Neuron (in vitro differentiated cells): ENCODE results near the gene DOCK7.

ENCODE experiments used
- H2AFZ ChIP-seq: one replicate; pipeline ENCODE4 v1.6.1; 2013; ENCODE audit warnings: low read depth, mild to moderate bottlenecking, inconsistent platforms, low read length, moderate library complexity
- H3K27me3 ChIP-seq: one replicate; pipeline ENCODE4 v1.6.1; 2013; ENCODE audit warnings: low read length; ENCODE audit not compliant: insufficient read depth
- H3K36me3 ChIP-seq: one replicate; pipeline ENCODE4 v1.6.1; 2013; ENCODE audit warnings: low read length; ENCODE audit not compliant: insufficient read depth
- H3K4me1 ChIP-seq: one replicate; pipeline ENCODE4 v1.6.1; 2013; ENCODE audit warnings: low read length; ENCODE audit not compliant: insufficient read depth
- H3K4me3 ChIP-seq: 2 replicates; pipeline ENCODE4 v1.5.1; 2013; ENCODE audit warnings: mild to moderate bottlenecking, low read length, moderate library complexity
- H3K9me3 ChIP-seq: one replicate; pipeline ENCODE4 v1.6.1; 2013; ENCODE audit warnings: low read length

The DOCK7 gene

DNA sequence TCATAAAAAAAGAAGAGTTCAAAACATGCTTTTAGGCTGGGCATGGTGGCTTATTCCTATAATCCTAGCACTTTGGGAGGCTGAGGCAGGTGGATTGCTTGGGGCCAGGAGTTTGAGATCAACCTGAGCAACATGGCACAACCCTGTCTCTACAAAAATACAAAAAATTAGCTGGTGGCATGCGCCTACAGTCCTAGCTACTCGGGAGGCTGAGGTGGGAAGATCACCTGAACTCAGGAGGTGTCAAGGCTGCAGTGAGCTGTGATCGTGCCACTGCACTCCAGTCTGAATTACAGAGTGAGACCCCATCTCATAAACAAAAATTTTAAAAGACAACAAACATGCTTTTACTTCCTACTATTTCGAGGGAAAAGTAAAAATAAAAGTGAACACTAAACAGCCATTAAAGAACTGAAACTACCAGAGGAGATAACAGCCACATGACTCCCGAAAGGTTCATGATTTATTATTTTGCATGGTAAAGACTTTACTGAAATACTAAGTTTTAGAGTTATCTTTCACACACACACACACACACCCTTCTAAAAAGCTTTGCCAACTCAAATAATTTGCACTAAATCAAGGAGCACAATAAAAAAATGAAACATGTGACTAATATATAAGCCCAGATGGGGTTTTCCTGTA, 203.2 kb downstream of the DOCK7 start:
- H3K36me3 ChIP-seq, result peaks cover 22% of the 10 kb centered on the region
- H3K27me3 ChIP-seq, result no peaks in the 10 kb centered on the region
- no peaks in the 10 kb centered on the region for H3K4me1 ChIP-seq
- H2AFZ ChIP-seq, result no peak overlapping the region
- H3K4me3 ChIP-seq, result no peak overlapping the region
- no peaks in the 10 kb centered on the region for H3K9me3 ChIP-seq

DNA sequence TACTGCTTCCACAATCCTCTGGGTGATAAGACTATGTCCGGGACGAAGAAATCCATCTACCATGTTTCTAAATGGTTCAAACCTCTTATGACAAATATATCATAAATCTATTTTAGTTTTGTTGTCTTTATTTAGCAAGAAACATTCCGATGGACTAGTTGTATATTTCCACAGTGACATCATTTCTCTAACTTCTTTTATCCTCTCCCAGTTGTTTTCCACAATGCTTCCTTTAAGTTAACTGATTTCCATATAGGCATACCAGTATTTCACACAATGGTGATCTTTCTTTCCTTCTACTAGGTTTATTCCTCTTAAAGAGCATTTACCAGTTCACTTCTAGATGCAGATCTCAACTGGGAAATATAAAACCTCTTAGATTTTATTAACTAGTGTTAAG, 206.5 kb downstream of the DOCK7 start:
- H3K27me3 ChIP-seq, result no peaks in the 10 kb centered on the region
- H3K4me3 ChIP-seq, result no peak overlapping the region
- H3K9me3 ChIP-seq, result no peaks in the 10 kb centered on the region
- no peaks in the 10 kb centered on the region for H3K4me1 ChIP-seq
- no peak overlapping the region for H2AFZ ChIP-seq
- peaks cover 20% of the 10 kb centered on the region for H3K36me3 ChIP-seq

- no peaks in the 10 kb centered on the region for H3K4me1 ChIP-seq
- H3K9me3 ChIP-seq, result no peaks in the 10 kb centered on the region
- peaks cover 56% of the 10 kb centered on the region for H3K36me3 ChIP-seq
- no peak overlapping the region for H3K4me3 ChIP-seq
- no peaks in the 10 kb centered on the region for H3K27me3 ChIP-seq
- no peak overlapping the region for H2AFZ ChIP-seq
Measured at GRCh38 chr1:62476525-62477219, 211.5 kb downstream of the DOCK7 start.

DNA sequence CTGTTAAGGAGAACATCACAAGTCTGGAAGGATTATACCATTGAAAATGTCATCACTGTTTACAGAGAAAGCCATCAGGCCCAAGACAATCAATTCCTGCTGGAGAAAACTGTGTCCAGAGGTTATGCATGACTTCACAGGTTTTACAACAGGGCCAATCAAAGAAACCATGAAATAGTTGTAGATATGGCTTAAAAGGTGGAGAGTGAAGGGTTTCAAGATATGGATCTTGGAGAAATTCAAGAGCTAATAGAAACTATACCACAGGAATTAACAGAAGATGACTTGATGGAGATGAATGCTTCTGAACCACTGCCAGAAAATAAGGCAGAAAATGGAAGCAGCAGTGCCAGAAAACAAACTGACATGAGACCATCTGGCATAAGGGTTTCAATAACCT, 221.1 kb downstream of the DOCK7 start:
- peaks cover 45% of the 10 kb centered on the region for H3K36me3 ChIP-seq
- no peak overlapping the region for H3K4me3 ChIP-seq
- H3K9me3 ChIP-seq, result peaks cover 3% of the 10 kb centered on the region
- no peak overlapping the region for H2AFZ ChIP-seq
- H3K27me3 ChIP-seq, result no peaks in the 10 kb centered on the region
- no peaks in the 10 kb centered on the region for H3K4me1 ChIP-seq

DNA sequence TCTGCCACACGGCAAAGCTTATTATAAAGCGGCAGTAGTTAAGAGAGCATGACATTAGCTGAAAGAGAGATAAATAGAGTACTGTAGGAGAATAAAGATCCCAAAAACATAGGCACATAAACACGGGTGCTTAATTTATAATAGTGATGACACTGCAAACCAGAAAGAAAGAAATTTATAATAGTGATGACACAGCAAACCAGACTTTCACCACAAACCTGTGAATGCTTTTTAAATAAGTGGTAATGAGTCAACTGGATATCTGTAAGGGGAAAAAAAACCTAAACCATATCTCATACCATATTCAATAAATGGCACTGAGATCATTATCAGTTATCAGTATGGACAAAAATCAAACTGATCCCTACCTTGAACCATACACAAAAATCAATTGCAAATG, 225.8 kb downstream of the DOCK7 start:
- Histone ChIP-seq H2AFZ (no peak overlapping the region), H3K27me3 (no peaks in the 10 kb centered on the region), H3K4me1 (no peaks in the 10 kb centered on the region)

DNA sequence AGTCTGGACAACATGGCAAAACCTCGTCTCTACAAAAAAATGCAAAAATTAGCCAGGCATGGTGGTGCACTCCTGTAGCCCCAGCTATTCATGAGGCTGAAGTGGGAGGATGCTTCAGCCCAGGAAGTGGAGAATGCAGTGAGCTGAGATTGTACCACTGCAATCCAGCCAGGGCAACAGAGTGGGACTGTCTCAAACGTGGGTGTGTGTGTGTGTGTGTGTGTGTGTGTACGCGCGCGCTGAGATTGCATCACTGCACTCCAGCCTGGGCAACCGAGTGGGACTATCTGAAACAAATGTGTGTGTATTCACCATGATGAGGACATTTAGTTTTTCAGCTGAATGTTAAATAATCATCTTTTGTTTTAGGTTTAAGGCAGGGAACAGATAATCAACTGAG, 230.2 kb downstream of the DOCK7 start:
- no peak overlapping the region for H2AFZ ChIP-seq
- peaks cover 51% of the 10 kb centered on the region for H3K36me3 ChIP-seq
- no peaks in the 10 kb centered on the region for H3K27me3 ChIP-seq
- H3K4me3 ChIP-seq, result no peak overlapping the region
- no peaks in the 10 kb centered on the region for H3K4me1 ChIP-seq
- H3K9me3 ChIP-seq, result no peaks in the 10 kb centered on the region

More for the DNA sequence above, 225.8 kb downstream of the DOCK7 start:
- peaks cover 43% of the 10 kb centered on the region for H3K36me3 ChIP-seq
- no peaks in the 10 kb centered on the region for H3K9me3 ChIP-seq
- no peak overlapping the region for H3K4me3 ChIP-seq

GRCh38 chr1:62452951-62453350, 235.2 kb downstream of the DOCK7 start:
- Histone ChIP-seq H3K4me3 (no peak overlapping the region), H3K27me3 (no peaks in the 10 kb centered on the region), H3K36me3 (peaks cover 85% of the 10 kb centered on the region), H3K9me3 (no peaks in the 10 kb centered on the region), H2AFZ (no peak overlapping the region), H3K4me1 (no peaks in the 10 kb centered on the region)

GRCh38 chr1:62450301-62450700, 237.9 kb downstream of the DOCK7 start:
- peaks cover 82% of the 10 kb centered on the region for H3K36me3 ChIP-seq
- H3K9me3 ChIP-seq, result no peaks in the 10 kb centered on the region
- no peak overlapping the region for H2AFZ ChIP-seq
- H3K27me3 ChIP-seq, result no peaks in the 10 kb centered on the region
- H3K4me1 ChIP-seq, result no peaks in the 10 kb centered on the region
- H3K4me3 ChIP-seq, result no peak overlapping the region

- no peaks in the 10 kb centered on the region for H3K9me3 ChIP-seq
- H3K36me3 ChIP-seq, result peaks cover 89% of the 10 kb centered on the region
- no peaks in the 10 kb centered on the region for H3K27me3 ChIP-seq
- no peaks in the 10 kb centered on the region for H3K4me1 ChIP-seq
- no peak overlapping the region for H3K4me3 ChIP-seq
- no peak overlapping the region for H2AFZ ChIP-seq
Measured at GRCh38 chr1:62448221-62448933, 239.8 kb downstream of the DOCK7 start.

GRCh38 chr1:62444701-62445100, 243.5 kb downstream of the DOCK7 start:
- H3K4me1 ChIP-seq, result peaks cover 2% of the 10 kb centered on the region
- no peaks in the 10 kb centered on the region for H3K27me3 ChIP-seq
- H3K36me3 ChIP-seq, result peaks cover 78% of the 10 kb centered on the region
- no peaks in the 10 kb centered on the region for H3K9me3 ChIP-seq
- no peak overlapping the region for H2AFZ ChIP-seq
- H3K4me3 ChIP-seq, result no peak overlapping the region

- peaks cover 15% of the 10 kb centered on the region for H3K4me1 ChIP-seq
- H3K36me3 ChIP-seq, result peaks cover 35% of the 10 kb centered on the region
- no peaks in the 10 kb centered on the region for H3K9me3 ChIP-seq
- H3K27me3 ChIP-seq, result no peaks in the 10 kb centered on the region
- H2AFZ ChIP-seq, result no peak overlapping the region
- no peak overlapping the region for H3K4me3 ChIP-seq
Measured at GRCh38 chr1:62439652-62440371, 248.4 kb downstream of the DOCK7 start.

GRCh38 chr1:62438163-62438562, 250.0 kb downstream of the DOCK7 start:
- Histone ChIP-seq H3K36me3 (peaks cover 18% of the 10 kb centered on the region), H3K27me3 (no peaks in the 10 kb centered on the region), H3K4me1 (peaks cover 15% of the 10 kb centered on the region), H3K9me3 (no peaks in the 10 kb centered on the region), H2AFZ (no peak overlapping the region), H3K4me3 (peak overlapping the region; percentile 72)
